Measurements from ENCODE around the gene LMNTD2.

DNA sequence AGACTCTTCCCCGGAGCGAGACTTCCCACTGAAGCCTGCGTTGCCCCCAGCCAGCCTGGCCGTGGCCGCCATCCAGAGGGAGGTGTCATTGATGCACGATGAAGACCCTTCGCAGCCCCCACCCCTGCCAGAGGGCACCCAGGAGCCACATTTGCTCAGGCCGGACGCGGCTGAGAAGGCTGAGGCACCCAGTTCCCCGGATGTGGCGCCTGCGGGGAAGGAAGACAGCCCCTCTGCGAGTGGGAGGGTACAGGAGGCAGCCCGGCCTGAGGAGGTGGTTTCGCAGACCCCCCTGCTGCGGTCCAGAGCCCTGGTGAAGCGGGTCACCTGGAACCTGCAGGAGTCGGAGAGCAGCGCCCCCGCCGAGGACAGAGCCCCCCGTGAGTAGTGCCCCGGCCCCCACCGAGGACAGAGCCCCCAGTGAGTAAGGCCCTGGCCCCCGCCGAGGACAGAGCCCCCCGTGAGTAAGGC is 48.8 kb upstream of the LMNTD2 start:
- TF ChIP-seq, protein P1, sequence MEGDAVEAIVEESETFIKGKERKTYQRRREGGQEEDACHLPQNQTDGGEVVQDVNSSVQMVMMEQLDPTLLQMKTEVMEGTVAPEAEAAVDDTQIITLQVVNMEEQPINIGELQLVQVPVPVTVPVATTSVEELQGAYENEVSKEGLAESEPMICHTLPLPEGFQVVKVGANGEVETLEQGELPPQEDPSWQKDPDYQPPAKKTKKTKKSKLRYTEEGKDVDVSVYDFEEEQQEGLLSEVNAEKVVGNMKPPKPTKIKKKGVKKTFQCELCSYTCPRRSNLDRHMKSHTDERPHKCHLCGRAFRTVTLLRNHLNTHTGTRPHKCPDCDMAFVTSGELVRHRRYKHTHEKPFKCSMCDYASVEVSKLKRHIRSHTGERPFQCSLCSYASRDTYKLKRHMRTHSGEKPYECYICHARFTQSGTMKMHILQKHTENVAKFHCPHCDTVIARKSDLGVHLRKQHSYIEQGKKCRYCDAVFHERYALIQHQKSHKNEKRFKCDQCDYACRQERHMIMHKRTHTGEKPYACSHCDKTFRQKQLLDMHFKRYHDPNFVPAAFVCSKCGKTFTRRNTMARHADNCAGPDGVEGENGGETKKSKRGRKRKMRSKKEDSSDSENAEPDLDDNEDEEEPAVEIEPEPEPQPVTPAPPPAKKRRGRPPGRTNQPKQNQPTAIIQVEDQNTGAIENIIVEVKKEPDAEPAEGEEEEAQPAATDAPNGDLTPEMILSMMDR (IDR thresholded peaks at IDR 0.05; ENCODE audit: low read depth, low read length, poor library complexity, severe bottlenecking): no peak
- TF ChIP-seq EZH2phosphoT487 (IDR thresholded peaks at IDR 0.05; ENCODE audit: borderline replicate concordance, low read length): no peak

Data from DOHH2 (cell line).